T-helper 1 cell treated with Interleukin-12 subunit alpha and Interleukin-12 subunit beta and Interleukin-4 antibody, amounts not matched to agents 30 μg/mL and 1 μg/mL, for 36 hours (primary cell): ENCODE results near the gene MAPK12.
"Not testable (repeated sequence)": the region's sequence is repeated elsewhere in the genome, so short reads cannot be mapped to it uniquely, and the experiment has no call there.

Experiments
- H3K27ac Mint-ChIP-seq: one replicate; pipeline ENCODE4 v1.8.0; 2021; ENCODE audit warnings: mild to moderate bottlenecking, mixed read lengths
- H3K27me3 Mint-ChIP-seq: one replicate; pipeline ENCODE4 v1.8.0; 2021; ENCODE audit warnings: low read depth, mixed read lengths
- H3K36me3 Mint-ChIP-seq: one replicate; pipeline ENCODE4 v1.8.0; 2021; ENCODE audit warnings: low read depth, mixed read lengths
- H3K4me1 Mint-ChIP-seq: one replicate; pipeline ENCODE4 v1.8.0; 2021; ENCODE audit warnings: low read depth, mixed read lengths
- H3K4me3 Mint-ChIP-seq: one replicate; pipeline ENCODE4 v1.8.0; 2021; ENCODE audit warnings: mild to moderate bottlenecking, moderate library complexity, mixed read lengths
- H3K9me3 Mint-ChIP-seq: one replicate; pipeline ENCODE4 v1.8.0; 2021; ENCODE audit warnings: mixed read lengths

MAPK12 gene

DNA sequence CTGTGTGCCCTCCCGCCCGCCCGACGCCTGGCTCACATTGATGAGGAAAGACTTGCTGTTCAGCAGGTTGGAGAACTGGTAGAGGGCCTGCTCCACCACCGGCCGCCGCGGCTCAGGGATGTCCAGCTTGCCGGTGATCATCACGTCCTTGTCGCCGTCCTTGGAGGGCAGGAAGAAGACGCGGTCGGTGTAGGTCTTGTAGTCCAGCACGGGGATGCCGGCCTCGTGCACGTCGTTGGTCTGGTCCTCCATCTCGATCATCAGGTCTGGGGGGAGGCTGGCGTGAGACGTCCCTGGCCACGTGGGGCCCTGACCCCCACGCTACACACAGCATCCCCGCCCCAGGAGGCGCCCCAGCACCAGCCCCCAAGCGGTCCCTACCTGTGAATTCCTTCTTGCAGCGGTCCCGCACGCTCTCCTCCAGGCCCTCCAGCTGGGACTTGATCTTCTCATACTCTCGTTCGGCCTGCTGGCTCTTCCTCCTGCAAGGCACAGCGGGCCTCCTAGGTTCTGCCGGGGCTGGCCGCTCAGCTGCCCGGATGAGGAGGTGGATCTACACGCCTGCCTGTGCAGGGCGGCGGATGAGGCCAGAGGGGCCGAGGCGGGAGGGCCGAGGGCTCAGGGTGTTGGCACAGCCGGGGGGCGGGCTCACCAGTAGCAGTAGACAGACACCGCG, 19.4 kb upstream of the MAPK12 start:
- Mint-ChIP-seq H3K9me3 (no peaks in the 10 kb centered on the region), H3K4me3 (no peak overlapping the region), H3K36me3 (no peaks in the 10 kb centered on the region), H3K27ac (no peak overlapping the region), H3K27me3 (no peaks in the 10 kb centered on the region), H3K4me1 (no peaks in the 10 kb centered on the region)

DNA sequence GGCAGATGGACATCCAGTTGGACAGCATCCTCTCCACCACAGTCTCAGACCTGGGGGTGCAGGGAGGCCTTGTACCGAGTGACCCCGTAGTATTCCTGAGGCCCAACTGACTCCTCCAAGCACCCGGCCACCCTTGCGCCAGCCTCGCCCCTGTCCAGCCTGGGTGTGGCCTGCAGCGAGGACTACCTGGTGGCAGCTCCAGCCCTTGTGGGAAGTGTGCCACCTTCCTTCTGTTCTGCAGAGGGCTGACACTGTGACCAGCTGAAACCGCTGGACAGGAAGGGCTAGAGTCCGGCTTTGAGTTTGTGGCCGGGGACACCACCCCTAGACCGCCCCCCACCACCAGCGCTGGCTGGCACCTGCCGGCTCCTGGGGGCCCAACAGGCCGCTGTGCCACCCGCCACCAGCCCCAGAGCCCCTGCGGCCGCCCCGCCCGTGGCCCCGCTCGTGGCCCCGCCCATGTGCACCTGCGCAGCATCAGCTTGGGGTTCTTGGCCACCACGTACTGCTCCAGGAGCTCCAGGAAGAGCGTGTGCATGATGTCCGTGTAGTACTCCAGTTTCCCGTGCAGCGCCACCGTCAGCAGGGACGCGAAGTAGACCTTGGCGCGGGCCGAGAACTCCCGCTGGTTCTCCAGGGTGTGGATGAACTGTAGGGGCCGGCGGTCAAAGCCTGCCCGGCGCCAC, 18.7 kb upstream of the MAPK12 start:
- H3K27me3 Mint-ChIP-seq: no peaks in the 10 kb centered on the region
- H3K4me3 Mint-ChIP-seq: no peak overlapping the region
- no peak overlapping the region for H3K27ac Mint-ChIP-seq
- no peaks in the 10 kb centered on the region for H3K9me3 Mint-ChIP-seq
- no peaks in the 10 kb centered on the region for H3K36me3 Mint-ChIP-seq
- H3K4me1 Mint-ChIP-seq: no peaks in the 10 kb centered on the region

DNA sequence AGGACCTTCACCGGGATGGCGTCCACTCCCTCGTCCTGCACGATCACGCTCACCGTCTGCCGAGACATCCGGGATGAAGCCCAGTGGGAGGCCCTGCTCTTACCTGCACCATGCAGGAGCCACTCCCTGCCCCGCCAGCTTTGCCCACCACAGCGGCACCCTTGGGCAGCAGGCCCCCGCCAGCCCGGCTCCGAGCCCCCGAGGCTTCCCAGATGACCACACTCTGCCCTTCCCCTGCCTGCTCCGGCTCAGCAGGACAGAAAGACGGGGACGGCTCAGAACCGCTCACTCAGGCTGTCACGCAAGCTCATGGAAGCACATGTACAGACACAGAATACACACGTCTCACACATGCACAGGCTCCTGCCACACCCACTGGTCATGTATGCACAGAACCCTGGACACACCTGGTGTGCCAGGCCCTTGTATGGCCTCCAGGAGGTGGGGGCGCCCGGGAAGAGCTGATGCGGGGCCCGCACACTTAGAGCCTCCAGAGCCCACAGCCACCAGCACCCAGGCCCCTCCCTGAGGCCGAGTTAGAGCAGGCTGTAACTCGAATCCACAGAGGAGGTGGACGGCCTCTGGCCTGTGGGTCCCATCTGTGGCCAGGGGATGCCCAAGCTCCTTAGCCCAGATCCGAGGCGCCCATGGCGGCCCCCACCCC, 17.6 kb upstream of the MAPK12 start:
- no peaks in the 10 kb centered on the region for H3K36me3 Mint-ChIP-seq
- H3K4me3 Mint-ChIP-seq: no peak overlapping the region
- peaks cover 2% of the 10 kb centered on the region for H3K4me1 Mint-ChIP-seq
- H3K9me3 Mint-ChIP-seq: no peaks in the 10 kb centered on the region
- H3K27me3 Mint-ChIP-seq: peaks cover 2% of the 10 kb centered on the region
- no peak overlapping the region for H3K27ac Mint-ChIP-seq

DNA sequence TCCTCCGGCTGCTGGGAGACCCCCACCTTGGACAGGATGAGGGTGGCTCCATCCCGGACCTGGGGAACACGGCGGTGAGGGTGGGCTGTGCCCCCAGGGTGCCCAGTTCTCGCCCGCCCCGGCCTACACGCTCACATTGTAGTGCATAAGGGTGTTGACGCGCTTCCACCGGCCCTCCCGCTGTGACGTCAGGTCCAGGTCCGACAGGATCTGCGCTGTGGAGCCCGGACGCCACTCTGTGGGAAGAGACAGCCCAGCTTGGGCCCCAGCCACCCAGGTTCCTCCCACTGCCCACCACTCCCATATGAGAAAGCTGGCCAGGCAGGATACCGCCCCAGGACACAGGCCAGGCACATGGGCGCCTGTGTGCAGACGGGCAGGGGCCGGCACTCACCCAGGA, 17.0 kb upstream of the MAPK12 start:
- Mint-ChIP-seq H3K4me1 (peaks cover 4% of the 10 kb centered on the region), H3K27me3 (peaks cover 6% of the 10 kb centered on the region), H3K27ac (no peak overlapping the region), H3K36me3 (no peaks in the 10 kb centered on the region), H3K9me3 (no peaks in the 10 kb centered on the region), H3K4me3 (no peak overlapping the region)

DNA sequence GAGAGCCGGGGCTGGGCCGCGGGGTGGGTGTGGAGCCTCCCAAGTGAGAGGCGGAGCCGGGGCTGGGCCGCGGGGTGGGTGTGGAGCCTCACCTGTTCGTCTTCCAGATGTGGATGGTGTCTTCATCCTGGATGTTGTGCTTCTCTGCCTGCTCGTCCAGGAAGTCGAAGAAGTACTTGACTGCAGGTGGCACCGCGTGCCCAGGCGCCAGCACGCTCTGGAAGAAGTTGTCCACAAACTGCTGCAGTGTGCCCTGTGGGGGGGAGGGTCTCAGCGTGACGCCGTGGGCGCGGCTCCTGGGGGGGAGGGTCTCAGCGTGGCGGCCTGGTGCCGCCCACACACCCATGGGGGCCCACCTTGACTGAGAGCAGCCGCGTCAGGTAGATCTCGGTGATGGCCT, 16.3 kb upstream of the MAPK12 start:
- no peaks in the 10 kb centered on the region for H3K9me3 Mint-ChIP-seq
- H3K4me3 Mint-ChIP-seq: no peak overlapping the region
- H3K27me3 Mint-ChIP-seq: peaks cover 8% of the 10 kb centered on the region
- H3K27ac Mint-ChIP-seq: no peak overlapping the region
- no peaks in the 10 kb centered on the region for H3K36me3 Mint-ChIP-seq
- H3K4me1 Mint-ChIP-seq: peaks cover 4% of the 10 kb centered on the region

DNA sequence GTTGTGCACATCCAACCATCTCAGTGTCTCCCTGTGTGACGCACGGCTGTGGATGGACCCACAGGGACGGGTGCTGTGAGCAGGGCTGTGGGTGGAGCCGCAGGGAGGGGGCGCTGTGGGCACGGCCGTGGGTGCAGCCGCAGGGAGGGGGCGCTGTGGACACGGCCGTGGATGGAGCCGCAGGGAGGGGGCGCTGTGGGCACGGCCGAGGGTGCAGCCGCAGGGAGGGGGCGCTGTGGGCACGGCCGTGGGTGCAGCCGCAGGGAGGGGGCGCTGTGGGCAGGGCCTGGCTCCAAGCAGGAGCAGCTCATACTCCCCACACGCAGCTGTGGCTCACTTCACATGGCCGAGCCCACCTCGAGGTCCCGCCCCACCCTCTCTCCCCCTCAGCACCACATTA, 14.7 kb upstream of the MAPK12 start:
- Mint-ChIP-seq H3K4me1 (peaks cover 4% of the 10 kb centered on the region), H3K4me3 (no peak overlapping the region)

DNA sequence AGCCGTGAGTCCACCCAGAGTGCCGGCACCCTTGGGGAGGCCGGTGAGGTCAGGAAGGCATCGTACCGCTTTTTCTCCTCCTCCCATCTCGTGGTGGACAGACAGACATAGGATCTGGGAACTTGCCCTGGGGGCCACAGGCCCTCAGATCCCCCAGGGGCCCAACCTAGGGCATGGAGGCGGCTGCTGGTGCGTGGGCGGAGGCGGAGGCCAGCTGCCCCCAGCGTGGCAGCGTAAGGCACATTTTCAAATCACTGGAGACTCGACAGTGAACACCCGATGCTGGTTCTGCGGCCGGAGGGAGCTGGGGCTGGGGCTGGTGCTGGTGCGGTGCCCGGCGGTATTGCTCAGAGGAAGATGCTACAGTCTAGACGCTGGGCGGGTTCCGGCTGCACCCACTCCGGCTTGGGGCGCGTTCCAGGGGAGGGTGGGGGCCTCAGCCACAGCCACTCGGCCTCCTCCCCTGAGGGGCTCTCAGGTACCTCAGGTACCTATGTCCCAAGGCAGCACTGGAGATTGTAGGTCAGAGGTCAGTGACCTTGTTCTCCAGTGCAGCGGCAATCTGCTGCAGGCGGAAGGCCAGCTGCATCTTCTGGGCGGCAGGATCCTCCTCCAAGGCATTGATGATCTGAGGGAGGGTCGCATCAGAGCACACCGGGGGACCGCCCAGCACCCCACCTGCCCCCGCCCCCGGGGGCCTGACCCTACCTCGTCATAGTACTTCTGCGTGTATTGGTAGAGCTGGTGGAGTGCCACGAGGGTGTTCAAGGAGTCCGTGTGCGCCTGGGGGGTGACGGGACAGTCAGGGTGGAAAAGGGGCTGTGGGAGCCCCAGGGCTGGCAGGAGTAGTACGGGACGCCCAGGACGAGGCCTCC, 13.9 kb upstream of the MAPK12 start:
- peaks cover 4% of the 10 kb centered on the region for H3K4me1 Mint-ChIP-seq
- H3K4me3 Mint-ChIP-seq: no peak overlapping the region
- no peaks in the 10 kb centered on the region for H3K9me3 Mint-ChIP-seq
- H3K27ac Mint-ChIP-seq: no peak overlapping the region
- peaks cover 10% of the 10 kb centered on the region for H3K27me3 Mint-ChIP-seq
- H3K36me3 Mint-ChIP-seq: no peaks in the 10 kb centered on the region

More for the DNA sequence above, 14.7 kb upstream of the MAPK12 start:
- Mint-ChIP-seq H3K27ac (no peak overlapping the region), H3K9me3 (no peaks in the 10 kb centered on the region), H3K27me3 (peaks cover 10% of the 10 kb centered on the region), H3K36me3 (no peaks in the 10 kb centered on the region)

DNA sequence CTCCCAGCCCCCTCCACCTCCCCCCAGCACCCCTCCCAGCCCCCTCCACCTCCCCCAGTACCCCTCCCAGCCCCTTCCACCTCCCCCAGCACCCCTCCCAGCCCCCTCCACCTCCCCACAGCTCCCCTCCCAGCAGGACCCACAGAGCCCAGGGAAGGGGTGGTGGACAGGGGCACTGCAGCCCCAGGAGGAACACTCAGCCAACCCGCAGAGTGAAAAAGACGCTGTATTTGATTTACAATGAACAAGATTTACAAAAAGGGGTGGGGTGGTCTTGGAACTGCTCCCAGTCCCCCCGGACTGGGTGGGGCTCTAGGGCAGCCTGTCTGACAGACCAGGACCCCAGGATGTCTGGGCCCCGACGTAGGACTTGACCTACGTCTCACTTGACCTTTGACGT, 13.3 kb upstream of the MAPK12 start:
- peaks cover 10% of the 10 kb centered on the region for H3K27me3 Mint-ChIP-seq
- H3K4me3 Mint-ChIP-seq: no peak overlapping the region
- H3K36me3 Mint-ChIP-seq: no peaks in the 10 kb centered on the region
- peaks cover 4% of the 10 kb centered on the region for H3K4me1 Mint-ChIP-seq
- no peaks in the 10 kb centered on the region for H3K9me3 Mint-ChIP-seq
- H3K27ac Mint-ChIP-seq: no peak overlapping the region

DNA sequence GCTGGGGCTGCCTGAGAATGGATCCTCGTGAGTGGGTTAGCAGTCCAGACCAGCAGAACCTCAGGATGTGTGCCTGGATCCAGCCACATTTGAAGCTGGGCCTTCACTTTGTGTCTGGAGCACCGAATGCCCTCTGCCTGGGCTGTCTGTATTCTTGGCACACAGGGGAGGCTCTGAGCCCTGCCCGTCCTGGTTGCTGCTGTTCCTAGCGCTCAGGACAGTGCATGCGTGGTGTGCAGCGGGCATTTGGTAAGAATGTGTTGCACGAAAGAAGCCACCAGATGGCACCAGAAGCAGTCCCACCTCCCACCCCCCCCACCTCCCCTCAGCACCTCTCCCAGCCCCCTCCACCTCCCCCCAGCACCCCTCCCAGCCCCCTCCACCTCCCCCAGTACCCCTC, 12.8 kb upstream of the MAPK12 start:
- Mint-ChIP-seq H3K36me3 (no peaks in the 10 kb centered on the region), H3K27ac (no peak overlapping the region), H3K27me3 (peaks cover 10% of the 10 kb centered on the region), H3K9me3 (no peaks in the 10 kb centered on the region), H3K4me3 (peak overlapping the region; percentile 47), H3K4me1 (peaks cover 6% of the 10 kb centered on the region)

DNA sequence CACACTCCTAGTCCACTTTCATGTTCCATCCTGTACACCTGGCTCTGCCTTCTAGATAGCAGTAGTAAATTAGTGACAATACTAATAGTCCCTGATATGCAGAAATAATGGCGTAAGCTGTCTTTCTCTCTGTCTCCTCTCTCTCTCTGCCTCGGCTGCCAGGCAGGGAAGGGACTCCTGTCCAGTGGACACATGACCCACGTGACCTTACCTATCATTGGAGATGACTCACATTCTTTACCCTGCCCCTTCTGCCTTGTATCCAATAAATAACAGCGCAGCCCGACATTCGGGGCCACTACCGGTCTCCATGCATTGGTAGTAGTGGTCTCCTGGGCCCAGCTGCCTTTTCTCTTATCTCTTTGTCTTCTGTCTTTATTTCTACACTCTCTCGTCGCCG, 12.3 kb upstream of the MAPK12 start:
- H3K27me3 Mint-ChIP-seq: peaks cover 10% of the 10 kb centered on the region
- H3K27ac Mint-ChIP-seq, H3K36me3 Mint-ChIP-seq, H3K4me1 Mint-ChIP-seq, H3K9me3 Mint-ChIP-seq: not testable (repeated sequence)
- H3K4me3 Mint-ChIP-seq: peak overlapping the region; percentile 47

DNA sequence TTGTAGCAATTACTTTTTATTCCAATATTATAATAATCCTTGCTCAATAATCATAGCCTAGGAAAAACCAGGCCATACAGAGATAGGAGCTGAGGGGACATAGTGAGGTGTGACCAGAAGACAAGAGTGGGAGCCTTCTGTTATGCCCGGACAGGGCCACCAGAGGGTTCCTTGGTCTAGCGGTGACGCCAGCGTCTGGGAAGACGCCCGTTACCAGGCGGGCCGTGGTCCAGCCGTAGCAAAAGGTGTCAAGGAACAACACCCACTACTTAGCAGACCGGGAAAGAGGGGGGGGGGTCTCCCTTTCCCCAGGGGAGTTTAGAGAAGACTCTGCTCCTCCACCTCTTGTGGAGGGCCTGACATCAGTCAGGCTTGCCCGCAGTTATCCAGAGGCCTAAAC, 11.9 kb upstream of the MAPK12 start:
- not testable (repeated sequence) for H3K4me3 Mint-ChIP-seq, H3K27ac Mint-ChIP-seq, H3K36me3 Mint-ChIP-seq, H3K9me3 Mint-ChIP-seq
- H3K27me3 Mint-ChIP-seq: peaks cover 10% of the 10 kb centered on the region
- peaks cover 10% of the 10 kb centered on the region for H3K4me1 Mint-ChIP-seq

DNA sequence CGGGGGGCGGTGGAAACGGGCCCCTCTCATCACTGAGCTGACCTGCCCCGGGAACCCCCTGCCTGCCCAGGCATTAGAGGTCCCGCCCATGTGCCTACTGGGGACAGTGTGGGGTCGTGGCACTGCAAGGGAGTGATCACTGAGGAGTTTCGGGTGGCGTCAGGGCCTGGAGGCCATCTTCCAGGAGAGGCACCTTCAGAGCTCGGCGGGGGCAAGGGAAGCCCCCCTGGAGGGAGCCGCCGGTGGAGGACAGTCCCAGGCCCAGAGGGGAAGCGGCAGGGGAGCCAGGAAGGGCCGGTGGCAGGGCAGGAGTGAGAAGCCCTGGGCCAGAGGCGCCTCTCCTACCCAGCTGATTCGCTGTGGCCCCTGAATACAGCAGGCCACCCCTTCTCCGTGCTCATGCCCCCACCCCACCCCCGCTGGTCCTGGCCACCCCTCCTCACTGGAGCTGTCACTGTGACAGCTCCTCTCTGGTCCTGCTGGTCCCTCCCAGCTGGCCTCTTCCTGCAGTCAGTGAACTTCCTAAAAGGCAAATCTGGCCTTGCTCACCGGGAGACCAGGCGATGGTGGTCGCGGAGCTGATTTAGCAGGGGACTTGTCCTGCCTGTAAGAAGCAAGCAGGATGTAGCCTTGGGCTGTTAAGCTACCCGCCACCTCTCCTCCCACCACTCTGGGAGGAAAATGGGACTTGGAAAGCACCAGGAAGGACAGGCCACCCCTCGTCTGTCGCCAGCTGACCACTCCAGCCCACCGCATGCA, 10.7 kb upstream of the MAPK12 start:
- Mint-ChIP-seq H3K4me1 (peaks cover 10% of the 10 kb centered on the region), H3K36me3 (no peaks in the 10 kb centered on the region), H3K27me3 (peaks cover 10% of the 10 kb centered on the region), H3K9me3 (no peaks in the 10 kb centered on the region), H3K4me3 (peak overlapping the region; percentile 34), H3K27ac (no peak overlapping the region)

DNA sequence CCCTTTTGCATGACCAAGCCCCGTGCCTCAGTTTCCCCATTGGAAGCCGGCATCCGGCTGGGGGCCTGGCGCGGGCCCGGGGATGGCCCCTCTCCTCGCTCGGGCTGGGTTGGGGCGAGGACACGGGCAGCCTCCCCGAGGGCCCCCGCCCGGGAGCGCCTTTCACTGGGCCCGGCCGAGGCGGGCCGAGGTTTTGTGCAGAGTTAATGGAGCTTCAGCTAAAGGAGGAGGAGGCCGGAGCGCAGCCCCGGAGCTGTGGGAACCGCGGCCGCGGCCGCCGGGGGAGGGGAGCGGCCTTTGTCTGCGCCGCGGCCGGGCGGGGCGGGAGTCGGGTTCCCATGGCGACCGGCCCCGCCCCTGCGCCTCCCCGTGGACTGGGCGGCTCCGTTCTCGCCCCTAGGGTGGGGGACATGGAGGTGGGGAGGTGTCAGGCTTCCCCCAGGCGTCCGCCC, 10.1 kb upstream of the MAPK12 start:
- Mint-ChIP-seq H3K27ac (no peak overlapping the region), H3K4me3 (no peak overlapping the region), H3K36me3 (no peaks in the 10 kb centered on the region), H3K4me1 (peaks cover 10% of the 10 kb centered on the region), H3K27me3 (peaks cover 10% of the 10 kb centered on the region), H3K9me3 (no peaks in the 10 kb centered on the region)
